Endothelial cell of umbilical vein (primary cell): ENCODE data around the gene CLDN11. TPM values are rescaled to one million over a fixed set of nuclear protein-coding genes. Genes with fewer than 3 reads are reported as not detected.

Source experiments
- BruUV-seq: library from RNA; stranded (reverse); fragments of 400-500 nt; replicated peaks from 2 replicates; lab custom pipeline; 2021; lab: Mats Ljungman, UMichigan
- CTCF ChIA-PET: fragments of 300-600, 350-600 bp; sonication (Branson Sonifier 250); formaldehyde crosslinking; loops from one replicate; lab custom pipeline; 2021; ENCODE audit warnings: antibody characterized with exemption, inconsistent platforms; lab: Charles Lee
- POLR2A ChIA-PET: fragments of 300-600, 350-600 bp; sonication (Branson Sonifier 250); formaldehyde crosslinking; loops from one replicate; lab custom pipeline; 2021; ENCODE audit warnings: antibody characterized with exemption, inconsistent platforms; lab: Charles Lee
- DNase-seq: peaks from one replicate; pipeline ENCODE4 v3.0.0-alpha.2; 2011; ENCODE audit warnings: low read depth, low spot score
- FAIRE-seq: peaks from 2 replicates; lab custom pipeline; 2011; peaks lifted over from hg19 to GRCh38; lab: Jason Lieb, UNC
- H2AFZ ChIP-seq: 2 replicates; pipeline ENCODE4 v1.6.0; 2012; ENCODE audit warnings: low read depth, low read length, control low read depth, inconsistent platforms
- H3K27ac ChIP-seq: 2 replicates; pipeline ENCODE4 v1.5.1; 2011; ENCODE audit warnings: low read depth, mild to moderate bottlenecking, control low read depth, low read length, moderate library complexity; ENCODE audit not compliant: insufficient read depth
- H3K27me3 ChIP-seq, 2 experiments: 2 replicates each; pipeline versions ENCODE4 v1.6.0 to v1.6.1; 2011; ENCODE audit warnings: low read length in 2 of 2, mixed read lengths in 1 of 2; ENCODE audit not compliant: control insufficient read depth in 2 of 2, insufficient read depth in 2 of 2
- H3K36me3 ChIP-seq, 2 experiments: 2 replicates in 1 of 2; 3 replicates in 1 of 2; pipeline ENCODE4 v1.5.1; 2011; ENCODE audit warnings: low read length in 2 of 2, mild to moderate bottlenecking in 1 of 2, moderate library complexity in 1 of 2; ENCODE audit not compliant: control insufficient read depth in 2 of 2, insufficient read depth in 2 of 2; ENCODE audit errors: extremely low read depth in 1 of 2
- H3K4me1 ChIP-seq: 3 replicates; pipeline ENCODE4 v1.5.1; 2011; ENCODE audit warnings: mild to moderate bottlenecking, low read length; ENCODE audit not compliant: control insufficient read depth, insufficient read depth; ENCODE audit errors: extremely low read depth
- H3K4me2 ChIP-seq: 2 replicates; pipeline ENCODE4 v1.6.1; 2011; ENCODE audit warnings: low read length, control low read depth, mixed read lengths; ENCODE audit not compliant: insufficient read depth
- H3K4me3 ChIP-seq, 3 experiments: fragments of 200-600 bp in 1 of 3; sonication (generic), shearing (Covaris generic) in 1 of 3; replicated peaks in 1 of 3; 2 replicates each; pipeline ENCODE4 v1.5.1; 2011 to 2016; ENCODE audit warnings: control low read depth in 3 of 3, low read length in 3 of 3, mild to moderate bottlenecking in 2 of 3, inconsistent platforms in 1 of 3, low read depth in 1 of 3, moderate library complexity in 1 of 3; ENCODE audit not compliant: insufficient read depth in 1 of 3
- H3K79me2 ChIP-seq: 2 replicates; pipeline ENCODE4 v1.6.0; 2012; ENCODE audit warnings: low read length, inconsistent platforms; ENCODE audit not compliant: control insufficient read depth, insufficient read depth
- H3K9ac ChIP-seq: replicated peaks from 2 replicates; pipeline ENCODE3; 2011; ENCODE audit warnings: low read length, control low read depth; ENCODE audit not compliant: insufficient read depth; ENCODE audit errors: extremely low read depth
- H3K9me1 ChIP-seq: replicated peaks from 3 replicates; pipeline ENCODE4 v1.6.0; 2011; ENCODE audit warnings: mild to moderate bottlenecking, low read length; ENCODE audit not compliant: control insufficient read depth, insufficient read depth; ENCODE audit errors: extremely low read depth
- H3K9me3 ChIP-seq: replicated peaks from 2 replicates; pipeline ENCODE4 v1.5.1; 2012; ENCODE audit warnings: low read length, inconsistent platforms; ENCODE audit not compliant: control insufficient read depth, insufficient read depth
- H4K20me1 ChIP-seq: replicated peaks from 2 replicates; pipeline ENCODE3; 2011; ENCODE audit warnings: mild to moderate bottlenecking, low read length; ENCODE audit not compliant: control insufficient read depth, insufficient read depth; ENCODE audit errors: extremely low read depth
- EZH2 ChIP-seq: IDR thresholded peaks from 2 replicates; pipeline ENCODE4 v1.6.1; 2012; ENCODE audit warnings: borderline replicate concordance, low read depth, mild to moderate bottlenecking, moderate library complexity, low read length, inconsistent platforms; ENCODE audit not compliant: severe bottlenecking
- FOS ChIP-seq: IDR thresholded peaks from 2 replicates; pipeline ENCODE4 v1.6.1; 2011; ENCODE audit warnings: mild to moderate bottlenecking, low read length, moderate library complexity, borderline replicate concordance; ENCODE audit not compliant: insufficient read depth
- GATA2 ChIP-seq: IDR thresholded peaks from 2 replicates; pipeline ENCODE4 v1.7.0; 2011; ENCODE audit warnings: low read depth, mild to moderate bottlenecking, moderate library complexity, mixed read lengths, low read length; ENCODE audit not compliant: insufficient read length, insufficient read depth
- JUN ChIP-seq: IDR thresholded peaks from 2 replicates; pipeline ENCODE4 v1.6.1; 2011; ENCODE audit warnings: borderline replicate concordance, low read depth; ENCODE audit not compliant: insufficient read length, insufficient read depth
- MYC ChIP-seq: IDR thresholded peaks from one replicate; pipeline ENCODE4 v1.6.1; 2011; ENCODE audit warnings: mild to moderate bottlenecking, low read depth, low read length
- POLR2A ChIP-seq: IDR thresholded peaks from 2 replicates; pipeline ENCODE4 v1.6.1; 2012; ENCODE audit warnings: low read depth, mild to moderate bottlenecking, control low read depth, low read length
- POLR2AphosphoS5 ChIP-seq: IDR thresholded peaks from 2 replicates; pipeline ENCODE4 v1.6.1; 2012; ENCODE audit warnings: low read depth, mild to moderate bottlenecking, control low read depth, low read length, moderate library complexity; ENCODE audit not compliant: insufficient read depth
- dilution Hi-C: fragments of 300-500 bp; cut with MboI; formaldehyde crosslinking; loops from one replicate; pipeline ENCODE4 v1.15.0; 2019; ENCODE audit warnings: low sequenced_read_pairs; ENCODE audit not compliant: extremely low pct_ligation_motif_present
- intact Hi-C: fragments of 100-400 bp; cut with micrococcal nuclease; formaldehyde crosslinking; loops from one replicate; pipeline ENCODE4 v1.10.0; 2022
- polyA plus RNA-seq, 4 experiments: library from polyadenylated mRNA; depleted of rRNA in 3 of 4; stranded (reverse) in 3 of 4; unstranded in 1 of 4; fragments of >200 nt; gene quantifications; 2 replicates each; pipeline versions ENCODE4 v1.2.1 to v1.2.3, GENCODE V29; 2011 to 2012; ENCODE audit warnings: missing spikeins in 1 of 4
- total RNA-seq: library from RNA; stranded (reverse); gene quantifications from 2 replicates; pipeline ENCODE4 v1.2.3, GENCODE V29; 2021
- TF ChIP-seq, protein P1 (sequence below): IDR thresholded peaks from 2 replicates; pipeline ENCODE4 v1.6.1; 2011; ENCODE audit not compliant: insufficient read depth, insufficient read length
- TF ChIP-seq, protein P2 (sequence below), 2 donors: IDR thresholded peaks; 1 replicate in 1 of 2; 2 replicates in 1 of 2; pipeline ENCODE4 v1.5.1; 2011; ENCODE audit warnings: low read length in 2 of 2, mild to moderate bottlenecking in 2 of 2, moderate library complexity in 2 of 2, control low read depth in 1 of 2, inconsistent platforms in 1 of 2, low read depth in 1 of 2; ENCODE audit not compliant: insufficient read depth in 1 of 2; ENCODE audit errors: extremely low read depth in 1 of 2

Gene CLDN11
- total and polyA plus RNA-seq, 2 donors (not counting 3 experiments of a cell fraction or from before 2014, with no cell fraction given): 147 to 395 TPM

DNA sequence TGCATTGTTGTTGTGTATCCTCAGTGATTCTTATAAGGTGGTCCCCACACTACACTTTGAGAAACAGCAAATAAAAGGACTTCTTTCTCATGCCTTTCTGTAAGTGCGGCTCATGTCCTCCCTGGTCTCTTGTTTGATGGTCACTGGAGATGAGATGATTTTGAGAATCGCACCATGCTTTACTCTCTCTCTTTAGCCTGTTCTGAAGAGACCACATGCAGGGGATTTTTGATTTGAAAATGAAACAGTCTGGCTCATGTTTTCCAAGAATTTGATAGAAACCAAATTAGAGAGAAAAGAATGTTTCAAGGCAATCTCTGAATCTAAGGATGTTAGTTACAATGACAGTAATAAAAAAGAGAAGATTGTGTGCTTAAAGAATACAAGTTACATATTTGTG is 18.0 kb downstream of the CLDN11 start:
- Histone ChIP-seq H3K36me3 (peaks cover 6 to 18% of the 10 kb centered on the region in 2 experiments), H3K9me3 (no peaks in the 10 kb centered on the region), H3K4me2 (no peak overlapping the region), H3K9ac (no peak overlapping the region), H4K20me1 (no peaks in the 10 kb centered on the region), H2AFZ (no peak overlapping the region), H3K4me1 (peaks cover 13% of the 10 kb centered on the region), H3K27me3 (no peaks in the 10 kb centered on the region), H3K4me3 (no peak overlapping the region), H3K9me1 (no peaks in the 10 kb centered on the region), H3K27ac (no peak overlapping the region), H3K79me2 (peaks cover 13% of the 10 kb centered on the region)
- CTCF ChIA-PET: interaction anchor here (1.3 to 2.9 kb wide), 5 partner anchors 12 to 412 kb away, joined by 3 to 25 read pairs (median 6); no protein-coding TSS in a partner anchor
- TF ChIP-seq, protein P1, sequence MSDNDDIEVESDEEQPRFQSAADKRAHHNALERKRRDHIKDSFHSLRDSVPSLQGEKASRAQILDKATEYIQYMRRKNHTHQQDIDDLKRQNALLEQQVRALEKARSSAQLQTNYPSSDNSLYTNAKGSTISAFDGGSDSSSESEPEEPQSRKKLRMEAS: no peak
- TF ChIP-seq GATA2 (no peak), MYC (no peak), POLR2A (no peak), JUN (no peak), FOS (no peak)
- DNase-seq: no peak
- intact Hi-C loops (no loop called here), dilution Hi-C loops (no loop called here)
- POLR2A ChIA-PET: no interaction called here
- FAIRE-seq: no peak
- BruUV-seq: no TSS peak

DNA sequence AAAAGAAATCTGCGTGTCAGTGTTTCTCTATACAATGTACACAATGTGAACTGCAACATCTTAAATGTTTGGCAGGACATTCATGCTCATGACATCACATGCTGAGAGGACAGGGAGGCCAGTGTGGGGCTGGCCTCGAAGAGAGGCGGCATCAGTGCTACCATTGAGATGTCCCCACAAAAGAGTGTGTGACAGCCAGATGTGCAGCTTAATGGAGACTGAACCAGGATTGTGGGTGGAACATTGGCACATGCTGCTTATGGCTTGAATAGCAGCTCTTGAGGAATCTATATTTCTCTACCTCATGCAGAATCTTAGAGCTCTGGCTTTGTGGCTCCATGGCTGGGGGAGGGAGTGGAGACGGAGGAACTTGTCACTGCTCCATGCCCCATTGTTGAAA is 18.5 kb downstream of the CLDN11 start:
- TF ChIP-seq MYC: no peak
- TF ChIP-seq FOS: no peak
- TF ChIP-seq GATA2: no peak
- no peak for TF ChIP-seq POLR2AphosphoS5
- no peak for TF ChIP-seq JUN
- TF ChIP-seq EZH2: no peak
- TF ChIP-seq POLR2A: no peak
- TF ChIP-seq, protein P2, sequence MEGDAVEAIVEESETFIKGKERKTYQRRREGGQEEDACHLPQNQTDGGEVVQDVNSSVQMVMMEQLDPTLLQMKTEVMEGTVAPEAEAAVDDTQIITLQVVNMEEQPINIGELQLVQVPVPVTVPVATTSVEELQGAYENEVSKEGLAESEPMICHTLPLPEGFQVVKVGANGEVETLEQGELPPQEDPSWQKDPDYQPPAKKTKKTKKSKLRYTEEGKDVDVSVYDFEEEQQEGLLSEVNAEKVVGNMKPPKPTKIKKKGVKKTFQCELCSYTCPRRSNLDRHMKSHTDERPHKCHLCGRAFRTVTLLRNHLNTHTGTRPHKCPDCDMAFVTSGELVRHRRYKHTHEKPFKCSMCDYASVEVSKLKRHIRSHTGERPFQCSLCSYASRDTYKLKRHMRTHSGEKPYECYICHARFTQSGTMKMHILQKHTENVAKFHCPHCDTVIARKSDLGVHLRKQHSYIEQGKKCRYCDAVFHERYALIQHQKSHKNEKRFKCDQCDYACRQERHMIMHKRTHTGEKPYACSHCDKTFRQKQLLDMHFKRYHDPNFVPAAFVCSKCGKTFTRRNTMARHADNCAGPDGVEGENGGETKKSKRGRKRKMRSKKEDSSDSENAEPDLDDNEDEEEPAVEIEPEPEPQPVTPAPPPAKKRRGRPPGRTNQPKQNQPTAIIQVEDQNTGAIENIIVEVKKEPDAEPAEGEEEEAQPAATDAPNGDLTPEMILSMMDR (IDR thresholded peaks at IDR 0.05; ENCODE audit: extremely low read depth in 1 of 2, insufficient read depth in 1 of 2, low read depth in 1 of 2, low read length in 2 of 2): no peak
- TF ChIP-seq, protein P1: no peak
- Histone ChIP-seq H3K36me3 (peaks cover 6 to 15% of the 10 kb centered on the region in 2 experiments), H3K9me1 (no peaks in the 10 kb centered on the region), H2AFZ (no peak overlapping the region), H4K20me1 (no peaks in the 10 kb centered on the region), H3K9ac (no peak overlapping the region), H3K27ac (no peak overlapping the region), H3K4me2 (no peak overlapping the region), H3K79me2 (peaks cover 10% of the 10 kb centered on the region), H3K9me3 (no peaks in the 10 kb centered on the region), H3K4me3 (no peak overlapping the region), H3K27me3 (no peaks in the 10 kb centered on the region), H3K4me1 (peaks cover 13% of the 10 kb centered on the region)
- DNase-seq (no peak), FAIRE-seq (no peak)
- ChIA-PET CTCF (interaction anchor here (1.3 to 2.9 kb wide), 6 partner anchors 12 to 411 kb away, joined by 3 to 25 read pairs (median 5); no protein-coding TSS in a partner anchor), POLR2A (no interaction called here)
- intact Hi-C loops (no loop called here), dilution Hi-C loops (no loop called here)
- no TSS peak for BruUV-seq
